ENCODE measurements around the gene SUN2.

The SUN2 gene

GRCh38 chr22:38700789-38701628 lies 54.8 kb downstream of the SUN2 start, which contains the start of gene JOSD1:
TSS of gene JOSD1 (minus strand) at chr22:38700943. CDS start at chr22:38699987, 956 bp downstream.
- DNase-seq (ENCODE audit: extremely low spot score): peak; percentile 95
- CTCF ChIA-PET: interaction anchor here (1.0 to 6.2 kb wide), 2 partner anchors 19 to 69 kb away, joined by 3 to 48 read pairs; partner anchors contain the start of gene TOMM22
- TF ChIP-seq, protein P1, sequence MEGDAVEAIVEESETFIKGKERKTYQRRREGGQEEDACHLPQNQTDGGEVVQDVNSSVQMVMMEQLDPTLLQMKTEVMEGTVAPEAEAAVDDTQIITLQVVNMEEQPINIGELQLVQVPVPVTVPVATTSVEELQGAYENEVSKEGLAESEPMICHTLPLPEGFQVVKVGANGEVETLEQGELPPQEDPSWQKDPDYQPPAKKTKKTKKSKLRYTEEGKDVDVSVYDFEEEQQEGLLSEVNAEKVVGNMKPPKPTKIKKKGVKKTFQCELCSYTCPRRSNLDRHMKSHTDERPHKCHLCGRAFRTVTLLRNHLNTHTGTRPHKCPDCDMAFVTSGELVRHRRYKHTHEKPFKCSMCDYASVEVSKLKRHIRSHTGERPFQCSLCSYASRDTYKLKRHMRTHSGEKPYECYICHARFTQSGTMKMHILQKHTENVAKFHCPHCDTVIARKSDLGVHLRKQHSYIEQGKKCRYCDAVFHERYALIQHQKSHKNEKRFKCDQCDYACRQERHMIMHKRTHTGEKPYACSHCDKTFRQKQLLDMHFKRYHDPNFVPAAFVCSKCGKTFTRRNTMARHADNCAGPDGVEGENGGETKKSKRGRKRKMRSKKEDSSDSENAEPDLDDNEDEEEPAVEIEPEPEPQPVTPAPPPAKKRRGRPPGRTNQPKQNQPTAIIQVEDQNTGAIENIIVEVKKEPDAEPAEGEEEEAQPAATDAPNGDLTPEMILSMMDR (IDR thresholded peaks at IDR 0.05; ENCODE audit: control extremely low read depth, extremely low read depth, low read depth, missing control alignments): no peak
- POLR2A ChIA-PET: no interaction called here

- ChIA-PET CTCF (interaction anchor here (1.0 to 6.2 kb wide), 4 partner anchors 18 to 69 kb away, joined by 3 to 48 read pairs (median 3); partner anchors contain the start of gene TOMM22), POLR2A (no interaction called here)
- DNase-seq (ENCODE audit: extremely low spot score): no peak
- TF ChIP-seq, protein P1 (IDR thresholded peaks at IDR 0.05; ENCODE audit: control extremely low read depth, extremely low read depth, low read depth, missing control alignments): no peak
Observed at GRCh38 chr22:38700270-38700788, 55.5 kb downstream of the SUN2 start.

DNA sequence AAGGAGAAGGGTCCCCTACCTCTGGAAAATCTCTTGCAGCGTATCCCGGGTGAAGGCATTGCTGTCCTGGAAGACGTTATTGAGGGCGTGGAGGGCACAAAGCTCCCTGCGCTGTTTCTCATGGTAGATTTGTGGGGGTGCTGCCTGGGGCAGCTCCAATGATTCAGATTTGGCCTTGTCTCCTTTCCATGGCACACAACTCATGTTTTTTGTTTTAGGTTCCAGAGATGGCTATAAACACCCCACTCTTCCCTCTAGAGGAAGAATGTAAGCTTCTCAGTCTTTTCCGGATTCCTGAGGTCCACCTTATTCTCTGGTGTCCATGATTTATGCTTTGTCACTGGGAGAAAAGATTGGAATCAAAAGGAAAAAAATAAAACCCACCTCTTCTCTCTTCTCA lies 56.0 kb downstream of the SUN2 start:
- ChIA-PET CTCF (interaction anchor here (1.0 to 6.2 kb wide), 5 partner anchors 10 to 70 kb away, joined by 3 to 48 read pairs (median 3); partner anchors contain the start of gene TOMM22), POLR2A (interaction anchor here (1.2 to 1.7 kb wide), 2 partner anchors 11 to 18 kb away, joined by 3 to 5 read pairs; partner anchors contain the start of gene TOMM22)
- TF ChIP-seq, protein P1 (IDR thresholded peaks at IDR 0.05; ENCODE audit: control extremely low read depth, extremely low read depth, low read depth, missing control alignments): no peak
- DNase-seq (ENCODE audit: extremely low spot score): no peak

GRCh38 chr22:38699143-38699542 lies 56.7 kb downstream of the SUN2 start:
- CTCF ChIA-PET: interaction anchor here (1.5 to 6.2 kb wide), 4 partner anchors 10 to 36 kb away, joined by 3 to 48 read pairs (median 6); partner anchors contain the start of gene TOMM22

DNA sequence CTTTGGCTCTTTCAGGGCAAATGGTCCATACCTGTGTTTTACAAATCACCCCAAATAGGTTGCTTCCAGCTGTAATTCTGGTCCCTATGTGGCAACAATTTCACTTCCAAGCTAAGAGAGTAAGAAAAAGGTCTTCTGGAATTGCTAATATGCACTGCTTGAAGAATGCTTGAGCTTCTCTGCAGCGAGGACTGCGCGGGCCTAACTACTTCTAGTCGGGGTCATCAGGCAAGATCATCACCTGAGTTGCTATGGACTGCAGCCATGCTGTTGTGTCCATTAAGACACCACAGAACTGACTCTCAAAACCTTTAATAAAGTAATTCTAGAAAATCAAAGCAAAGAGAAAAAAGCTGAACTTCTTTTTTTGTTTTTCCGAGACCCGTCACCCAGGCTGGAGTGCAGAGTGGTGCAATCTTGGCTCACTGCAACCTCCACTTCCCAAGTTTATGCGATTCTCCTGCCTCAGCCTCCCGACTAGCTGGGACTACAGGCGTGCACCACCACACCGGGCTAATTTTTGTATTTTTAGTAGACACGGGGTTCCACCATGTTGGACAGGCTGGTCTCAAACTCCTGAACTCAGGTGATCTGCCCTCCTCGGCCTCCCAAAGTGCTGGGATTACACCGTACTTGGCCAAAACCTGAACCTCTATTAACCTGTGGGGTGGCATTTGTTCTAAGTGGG lies 57.2 kb downstream of the SUN2 start:
- ChIA-PET CTCF (interaction anchor here (1.5 to 6.2 kb wide), 3 partner anchors 9 to 35 kb away, joined by 3 to 48 read pairs (median 9); partner anchors contain the start of gene TOMM22), POLR2A (interaction anchor here (1.2 to 1.7 kb wide), 2 partner anchors 10 to 17 kb away, joined by 3 to 5 read pairs; partner anchors contain the start of gene TOMM22)
- TF ChIP-seq, protein P1 (IDR thresholded peaks at IDR 0.05; ENCODE audit: control extremely low read depth, extremely low read depth, low read depth, missing control alignments): no peak

More at GRCh38 chr22:38699143-38699542, 56.7 kb downstream of the SUN2 start:
- DNase-seq (ENCODE audit: extremely low spot score): no peak
- TF ChIP-seq, protein P1 (IDR thresholded peaks at IDR 0.05; ENCODE audit: control extremely low read depth, extremely low read depth, low read depth, missing control alignments): no peak
- POLR2A ChIA-PET: interaction anchor here (1.2 to 1.7 kb wide), 2 partner anchors 10 to 17 kb away, joined by 3 to 5 read pairs; partner anchors contain the start of gene TOMM22

More for the DNA sequence above, 57.2 kb downstream of the SUN2 start:
- DNase-seq (ENCODE audit: extremely low spot score): no peak
